Common myeloid progenitor, CD34-positive (primary cell): ENCODE measurements around the gene ARHGAP40.

Source experiments
- CTCF ChIA-PET: fragments of 350-600 bp; sonication (Branson Sonifier 250); formaldehyde crosslinking; loops from one replicate; lab custom pipeline; 2021; ENCODE audit warnings: antibody characterized with exemption; lab: Charles Lee
- POLR2A ChIA-PET: fragments of 350-600 bp; sonication (Branson Sonifier 250); formaldehyde crosslinking; loops from one replicate; lab custom pipeline; 2021; ENCODE audit warnings: antibody characterized with exemption; lab: Charles Lee
- DNase-seq, 3 donors: peaks; one replicate each; pipeline versions ENCODE4 v3.0.0 to v3.0.0-alpha.2; 2013
- H3K27ac ChIP-seq, 2 experiments: 1 replicate in 1 of 2; 2 replicates in 1 of 2; pipeline ENCODE4 v1.7.0; 2013; ENCODE audit warnings: inconsistent platforms in 2 of 2, low read length in 2 of 2, mild to moderate bottlenecking in 2 of 2, low read depth in 1 of 2, moderate library complexity in 1 of 2; ENCODE audit not compliant: severe bottlenecking in 2 of 2, insufficient read depth in 1 of 2, poor library complexity in 1 of 2
- H3K27me3 ChIP-seq, 5 experiments: replicated peaks in 2 of 5; 1 replicate in 3 of 5; 2 replicates in 2 of 5; pipeline versions ENCODE4 v1.6.1 to v1.7.0; 2013; ENCODE audit warnings: low read length in 4 of 5, mild to moderate bottlenecking in 2 of 5, moderate library complexity in 2 of 5, inconsistent platforms in 1 of 5; ENCODE audit not compliant: insufficient read depth in 5 of 5, control insufficient read depth in 4 of 5
- H3K36me3 ChIP-seq, 4 experiments: 1 replicate in 2 of 4; 2 replicates in 2 of 4; pipeline versions ENCODE4 v1.6.1 to v1.7.0; 2013; ENCODE audit warnings: low read length in 3 of 4, control low read depth in 1 of 4, mild to moderate bottlenecking in 1 of 4; ENCODE audit not compliant: control insufficient read depth in 4 of 4, insufficient read depth in 4 of 4
- H3K4me1 ChIP-seq, 4 experiments: 1 replicate in 3 of 4; 2 replicates in 1 of 4; pipeline versions ENCODE4 v1.6.1 to v1.7.1; 2013; ENCODE audit warnings: low read length in 3 of 4, mild to moderate bottlenecking in 3 of 4, control low read depth in 1 of 4, inconsistent platforms in 1 of 4, moderate library complexity in 1 of 4; ENCODE audit not compliant: control insufficient read depth in 4 of 4, insufficient read depth in 4 of 4; ENCODE audit errors: control extremely low read depth in 1 of 4
- H3K4me3 ChIP-seq, 7 experiments: 1 replicate in 4 of 7; 2 replicates in 3 of 7; pipeline versions ENCODE4 v1.5.1 to v1.7.0; 2013; ENCODE audit warnings: mild to moderate bottlenecking in 7 of 7, low read length in 6 of 7, moderate library complexity in 6 of 7, inconsistent platforms in 2 of 7, low read depth in 2 of 7, control low read depth in 1 of 7; ENCODE audit not compliant: insufficient read depth in 4 of 7, control insufficient read depth in 1 of 7; ENCODE audit errors: extremely low read depth in 1 of 7
- H3K9me3 ChIP-seq, 5 experiments: 1 replicate in 4 of 5; 2 replicates in 1 of 5; pipeline versions ENCODE4 v1.6.1 to v1.7.1; 2013; ENCODE audit warnings: low read length in 4 of 5, mild to moderate bottlenecking in 2 of 5, inconsistent platforms in 1 of 5, low read depth in 1 of 5, moderate library complexity in 1 of 5; ENCODE audit not compliant: control insufficient read depth in 4 of 5, insufficient read depth in 2 of 5; ENCODE audit errors: control extremely low read depth in 1 of 5
- WGBS: methylation state at CpG from one replicate; pipeline ENCODE4 v1.1.5; 2013; ENCODE audit not compliant: insufficient coverage; 5-methylcytosine and 5-hydroxymethylcytosine counted together

Gene ARHGAP40

GRCh38 chr20:38650010-38650409 is 48.4 kb downstream of the ARHGAP40 start:
- WGBS, result 56% methylated on average over 3 of the region's 4 CpGs
- ChIA-PET CTCF (interaction anchor here (0.7 to 11.0 kb wide), 12 partner anchors 9 to 283 kb away, joined by 3 to 132 read pairs (median 4); partner anchors contain the start of genes ACTR5 and SLC32A1), POLR2A (no interaction called here)
- Histone ChIP-seq H3K4me3 (no peak overlapping the region), H3K9me3 (no peaks in the 10 kb centered on the region), H3K27ac (no peak overlapping the region), H3K27me3 (peaks cover 0 to 55% (median 17%) of the 10 kb centered on the region in 5 experiments), H3K36me3 (no peaks in the 10 kb centered on the region), H3K4me1 (peaks cover 0 to 8% (median 5%) of the 10 kb centered on the region in 4 experiments)
- DNase-seq, result no peak

DNA sequence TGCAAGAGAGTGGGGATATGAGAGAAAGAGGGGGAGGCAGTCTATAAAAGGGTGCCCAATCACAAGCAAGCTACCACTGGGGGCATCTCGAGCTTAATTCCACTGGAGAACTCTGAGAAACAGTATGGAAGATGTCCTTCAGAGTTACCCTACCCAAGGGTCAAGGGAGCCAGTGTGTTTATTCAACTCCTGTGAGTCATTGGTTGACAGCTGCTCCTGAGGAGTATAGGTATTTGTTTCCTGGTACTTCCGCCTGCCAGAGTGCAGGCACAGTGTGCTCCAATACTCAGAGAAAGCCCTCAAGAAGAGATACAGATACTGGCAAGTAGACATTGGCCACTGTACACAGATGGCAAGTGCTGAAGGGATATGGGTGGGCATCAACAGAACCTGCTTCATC is 49.5 kb downstream of the ARHGAP40 start:
- H3K4me1 ChIP-seq, result peaks cover 0 to 5% (median 5%) of the 10 kb centered on the region in 4 experiments
- no peak overlapping the region for H3K4me3 ChIP-seq
- no peaks in the 10 kb centered on the region for H3K36me3 ChIP-seq
- no peak for DNase-seq
- ChIA-PET POLR2A (no interaction called here), CTCF (interaction anchor here (1.6 to 11.0 kb wide), 2 partner anchors 10 to 101 kb away, joined by 4 to 132 read pairs; partner anchors contain the start of gene ACTR5)
- 62% methylated on average over 2 of the region's 2 CpGs for WGBS
- no peak overlapping the region for H3K27ac ChIP-seq
- no peaks in the 10 kb centered on the region for H3K9me3 ChIP-seq
- peaks cover 0 to 52% (median 13%) of the 10 kb centered on the region in 5 experiments for H3K27me3 ChIP-seq

- H3K27me3 ChIP-seq, result peaks cover 0 to 53% (median 11%) of the 10 kb centered on the region in 5 experiments
- POLR2A ChIA-PET, result no interaction called here
- CTCF ChIA-PET, result interaction anchor here (1.6 to 11.0 kb wide), 2 partner anchors 9 to 101 kb away, joined by 4 to 132 read pairs; partner anchors contain the start of gene ACTR5
These were observed 50.0 kb downstream of the ARHGAP40 start for GRCh38 chr20:38651562-38651961.

GRCh38 chr20:38652995-38653394 is 51.4 kb downstream of the ARHGAP40 start:
- H3K36me3 ChIP-seq, result no peaks in the 10 kb centered on the region
- H3K4me1 ChIP-seq, result no peaks in the 10 kb centered on the region
- 100% methylated on average over 1 of the region's 2 CpGs for WGBS
- ChIA-PET CTCF (no interaction called here), POLR2A (interaction anchor here (0.6 kb wide), 1 partner anchor 38 kb away, joined by 5 read pairs; no protein-coding TSS in a partner anchor)
- no peak overlapping the region for H3K27ac ChIP-seq
- no peak for DNase-seq
- H3K27me3 ChIP-seq, result peaks cover 0 to 56% (median 6%) of the 10 kb centered on the region in 5 experiments
- no peaks in the 10 kb centered on the region for H3K9me3 ChIP-seq
- H3K4me3 ChIP-seq, result no peak overlapping the region

More at GRCh38 chr20:38651562-38651961, 50.0 kb downstream of the ARHGAP40 start:
- Histone ChIP-seq H3K36me3 (no peaks in the 10 kb centered on the region), H3K4me3 (no peak overlapping the region), H3K4me1 (peaks cover 0 to 2% (median under 1%) of the 10 kb centered on the region in 4 experiments), H3K27ac (no peak overlapping the region), H3K9me3 (no peaks in the 10 kb centered on the region)
- 89% methylated on average over 6 of the region's 6 CpGs for WGBS
- DNase-seq, result no peak

GRCh38 chr20:38657390-38657789 is 55.8 kb downstream of the ARHGAP40 start:
- Histone ChIP-seq H3K36me3 (no peaks in the 10 kb centered on the region), H3K27ac (no peak overlapping the region), H3K4me1 (no peaks in the 10 kb centered on the region), H3K4me3 (no peak overlapping the region), H3K27me3 (peaks cover 0 to 56% (median 5%) of the 10 kb centered on the region in 5 experiments), H3K9me3 (no peaks in the 10 kb centered on the region)
- WGBS, result 86% methylated on average over 2 of the region's 5 CpGs
- CTCF ChIA-PET, result interaction anchor here (0.6 to 3.5 kb wide), 4 partner anchors 68 to 235 kb away, joined by 3 to 15 read pairs (median 8); no protein-coding TSS in a partner anchor
- POLR2A ChIA-PET, result no interaction called here
- DNase-seq, result no peak

- WGBS, result 0% methylated on average over 2 of the region's 10 CpGs
- CTCF ChIA-PET, result interaction anchor here (0.9 to 3.5 kb wide), 13 partner anchors 9 to 93 kb away, joined by 3 to 15 read pairs (median 5); no protein-coding TSS in a partner anchor
- Histone ChIP-seq H3K4me3 (no peak overlapping the region), H3K9me3 (no peaks in the 10 kb centered on the region), H3K27ac (no peak overlapping the region), H3K4me1 (no peaks in the 10 kb centered on the region), H3K27me3 (peaks cover 0 to 62% (median 5%) of the 10 kb centered on the region in 5 experiments), H3K36me3 (no peaks in the 10 kb centered on the region)
- DNase-seq, result peak in 2 of 3 donors; percentile 24 to 32
- POLR2A ChIA-PET, result no interaction called here
These were observed 57.4 kb downstream of the ARHGAP40 start for GRCh38 chr20:38658879-38659596.

GRCh38 chr20:38659597-38659880 is 57.9 kb downstream of the ARHGAP40 start:
- Histone ChIP-seq H3K27ac (no peak overlapping the region), H3K4me1 (no peaks in the 10 kb centered on the region), H3K27me3 (peaks cover 0 to 62% (median 5%) of the 10 kb centered on the region in 5 experiments), H3K9me3 (peaks cover 0 to 4% (median 0%) of the 10 kb centered on the region in 5 experiments), H3K36me3 (no peaks in the 10 kb centered on the region), H3K4me3 (no peak overlapping the region)
- ChIA-PET CTCF (interaction anchor here (0.9 to 3.5 kb wide), 9 partner anchors 9 to 93 kb away, joined by 3 to 15 read pairs (median 6); no protein-coding TSS in a partner anchor), POLR2A (no interaction called here)
- no peak for DNase-seq
- 100% methylated on average over 1 of the region's 4 CpGs for WGBS
